Measurements from ENCODE around the gene EFNA3. TPM values are rescaled to one million over a fixed set of nuclear protein-coding genes. Genes with fewer than 3 reads are reported as not detected.
A peak's percentile ranks its signal among the peaks of the same experiment; 100 is the strongest.

Gene EFNA3
- total and polyA plus RNA-seq, 4 donors: 0.41 to 3.2 (median 1.8) TPM; not detected in 1

DNA sequence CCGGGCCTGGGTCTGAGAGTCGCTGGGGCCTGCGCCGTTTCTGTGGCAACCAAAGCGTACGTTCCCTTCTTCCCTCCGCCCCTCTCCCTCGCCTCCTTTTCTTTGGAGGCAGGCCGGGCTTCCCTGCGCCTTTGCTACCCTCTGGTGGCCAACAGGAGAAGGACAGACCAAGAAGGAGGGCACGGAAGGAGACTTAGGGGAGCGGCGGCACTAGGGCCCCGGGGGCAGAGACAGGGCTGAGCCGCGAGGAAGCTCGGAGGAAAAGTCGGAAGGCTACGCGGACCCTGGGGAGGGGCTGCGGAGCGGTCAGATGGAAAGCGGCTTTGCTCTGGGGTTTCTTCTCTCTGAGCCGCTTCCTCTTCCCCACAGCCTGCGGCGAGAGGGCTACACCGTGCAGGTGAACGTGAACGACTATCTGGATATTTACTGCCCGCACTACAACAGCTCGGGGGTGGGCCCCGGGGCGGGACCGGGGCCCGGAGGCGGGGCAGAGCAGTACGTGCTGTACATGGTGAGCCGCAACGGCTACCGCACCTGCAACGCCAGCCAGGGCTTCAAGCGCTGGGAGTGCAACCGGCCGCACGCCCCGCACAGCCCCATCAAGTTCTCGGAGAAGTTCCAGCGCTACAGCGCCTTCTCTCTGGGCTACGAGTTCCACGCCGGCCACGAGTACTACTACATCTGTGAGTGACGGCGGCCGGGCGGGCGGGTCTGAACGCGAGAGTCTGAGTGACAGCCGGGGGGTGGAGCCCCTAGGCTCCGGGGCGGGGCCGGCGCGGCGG lies 6.3 kb downstream of the EFNA3 start:
- peak overlapping the region; percentile 27 to 59 for H3K4me3 ChIP-seq (ENCODE audit: low read length in 2 of 2)
- ATAC-seq (ENCODE audit: low FRiP score) (peak; percentile 94), DNase-seq (peak; percentile 96 to 97)
- no peaks in the 10 kb centered on the region for H3K27me3 ChIP-seq (ENCODE audit: control insufficient read depth in 1 of 2, insufficient read depth in 2 of 2, low read length in 1 of 2)
- no peaks in the 10 kb centered on the region for H3K4me1 ChIP-seq (ENCODE audit: control insufficient read depth in 1 of 2, insufficient read depth in 2 of 2, low read length in 2 of 2)
- H3K27ac ChIP-seq (ENCODE audit: low read depth in 1 of 2, low read length in 2 of 2): peak overlapping the region in 1 of 2 donors; percentile 55
- 1% methylated on average over 64 to 67 of the region's 67 CpGs for WGBS, 2 donors
- H3K9me3 ChIP-seq (ENCODE audit: control insufficient read depth, low read length): no peaks in the 10 kb centered on the region
- intact Hi-C loops (cut with DNase I): loop anchor here (1.0 to 5.0 kb wide), 4 partner anchors 22 to 603 kb away; partner anchors contain the start of gene EFNA4 (in 1 of the 2)
- H3K36me3 ChIP-seq (ENCODE audit: control insufficient read depth in 1 of 2, insufficient read depth in 2 of 2, low read length in 1 of 2): no peaks in the 10 kb centered on the region

DNA sequence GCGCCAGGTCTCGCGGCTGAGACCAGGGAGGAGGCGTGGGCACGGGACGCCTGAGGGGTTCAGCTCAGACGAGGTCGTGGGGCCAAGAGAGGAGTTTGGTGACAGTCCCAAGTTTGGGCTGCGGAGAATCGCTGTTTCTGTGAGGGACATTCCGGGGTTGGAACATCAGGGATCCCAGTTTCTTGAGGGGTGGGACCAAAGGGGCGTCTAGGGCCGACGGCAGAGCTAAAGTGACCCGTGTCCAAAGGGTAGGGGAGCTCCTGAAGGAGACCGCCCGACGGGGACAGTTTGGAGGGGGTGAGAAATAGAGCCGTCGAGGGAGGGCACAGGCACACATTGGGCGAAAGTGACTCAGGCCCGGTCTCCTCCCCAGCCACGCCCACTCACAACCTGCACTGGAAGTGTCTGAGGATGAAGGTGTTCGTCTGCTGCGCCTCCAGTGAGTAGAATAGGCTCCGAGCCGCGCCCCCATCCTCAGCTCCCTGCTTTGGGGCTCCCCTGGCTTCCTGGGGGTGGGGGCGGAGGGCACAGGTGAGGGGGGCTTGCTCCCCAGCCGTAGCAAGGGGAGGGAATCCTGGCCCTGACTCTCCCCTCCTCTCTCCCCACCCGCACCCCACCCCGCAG lies 7.0 kb downstream of the EFNA3 start:
- Histone ChIP-seq H3K27me3 (ENCODE audit: control insufficient read depth in 1 of 2, insufficient read depth in 2 of 2, low read length in 1 of 2) (no peaks in the 10 kb centered on the region), H3K36me3 (ENCODE audit: control insufficient read depth in 1 of 2, insufficient read depth in 2 of 2, low read length in 1 of 2) (no peaks in the 10 kb centered on the region), H3K27ac (ENCODE audit: low read depth in 1 of 2, low read length in 2 of 2) (peak overlapping the region in 1 of 2 donors; percentile 38), H3K4me3 (ENCODE audit: low read length in 2 of 2) (peak overlapping the region in 1 of 2 donors; percentile 59), H3K9me3 (ENCODE audit: control insufficient read depth, low read length) (no peaks in the 10 kb centered on the region), H3K4me1 (ENCODE audit: control insufficient read depth in 1 of 2, insufficient read depth in 2 of 2, low read length in 2 of 2) (no peaks in the 10 kb centered on the region)
- intact Hi-C loops (cut with DNase I): loop anchor here in 1 of 2 donors (2.0 kb wide), 1 partner anchor 41 kb away; no protein-coding TSS in a partner anchor
- 3 to 4% methylated on average over 32 of the region's 32 CpGs for WGBS, 2 donors
- ATAC-seq (ENCODE audit: low FRiP score): peak; percentile 33
- DNase-seq: peak; percentile 81 to 88

DNA sequence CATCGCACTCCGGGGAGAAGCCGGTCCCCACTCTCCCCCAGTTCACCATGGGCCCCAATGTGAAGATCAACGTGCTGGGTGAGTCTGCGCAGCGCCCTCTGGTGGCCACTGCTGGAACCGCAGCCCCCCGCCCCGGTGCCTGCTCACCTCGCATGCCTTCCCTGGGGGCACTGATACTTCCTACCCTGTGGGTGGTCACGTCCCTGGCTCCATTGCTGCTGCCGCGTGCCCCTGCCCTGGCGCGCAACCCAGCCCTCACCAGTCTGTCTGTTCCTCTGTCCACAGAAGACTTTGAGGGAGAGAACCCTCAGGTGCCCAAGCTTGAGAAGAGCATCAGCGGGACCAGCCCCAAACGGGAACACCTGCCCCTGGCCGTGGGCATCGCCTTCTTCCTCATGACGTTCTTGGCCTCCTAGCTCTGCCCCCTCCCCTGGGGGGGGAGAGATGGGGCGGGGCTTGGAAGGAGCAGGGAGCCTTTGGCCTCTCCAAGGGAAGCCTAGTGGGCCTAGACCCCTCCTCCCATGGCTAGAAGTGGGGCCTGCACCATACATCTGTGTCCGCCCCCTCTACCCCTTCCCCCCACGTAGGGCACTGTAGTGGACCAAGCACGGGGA lies 7.6 kb downstream of the EFNA3 start:
- H3K4me1 ChIP-seq (ENCODE audit: control insufficient read depth in 1 of 2, insufficient read depth in 2 of 2, low read length in 2 of 2): no peaks in the 10 kb centered on the region

DNA sequence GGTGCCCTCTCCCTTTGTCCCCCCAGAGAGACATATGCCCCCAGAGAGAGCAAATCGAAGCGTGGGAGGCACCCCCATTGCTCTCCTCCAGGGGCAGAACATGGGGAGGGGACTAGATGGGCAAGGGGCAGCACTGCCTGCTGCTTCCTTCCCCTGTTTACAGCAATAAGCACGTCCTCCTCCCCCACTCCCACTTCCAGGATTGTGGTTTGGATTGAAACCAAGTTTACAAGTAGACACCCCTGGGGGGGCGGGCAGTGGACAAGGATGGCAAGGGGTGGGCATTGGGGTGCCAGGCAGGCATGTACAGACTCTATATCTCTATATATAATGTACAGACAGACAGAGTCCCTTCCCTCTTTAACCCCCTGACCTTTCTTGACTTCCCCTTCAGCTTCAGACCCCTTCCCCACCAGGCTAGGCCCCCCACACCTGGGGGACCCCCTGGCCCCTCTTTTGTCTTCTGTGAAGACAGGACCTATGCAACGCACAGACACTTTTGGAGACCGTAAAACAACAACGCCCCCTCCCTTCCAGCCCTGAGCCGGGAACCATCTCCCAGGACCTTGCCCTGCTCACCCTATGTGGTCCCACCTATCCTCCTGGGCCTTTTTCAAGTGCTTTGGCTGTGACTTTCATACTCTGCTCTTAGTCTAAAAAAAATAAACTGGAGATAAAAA lies 8.4 kb downstream of the EFNA3 start:
- ATAC-seq (ENCODE audit: low FRiP score): no peak
- intact Hi-C loops (cut with DNase I): no loop called here
- 78 to 79% methylated on average over 8 of the region's 8 CpGs for WGBS, 2 donors

More for the DNA sequence above, 7.6 kb downstream of the EFNA3 start:
- DNase-seq (peak; percentile 75 to 91), ATAC-seq (ENCODE audit: low FRiP score) (peak; percentile 67)
- H3K9me3 ChIP-seq (ENCODE audit: control insufficient read depth, low read length): no peaks in the 10 kb centered on the region
- no peak overlapping the region for H3K27ac ChIP-seq (ENCODE audit: low read depth in 1 of 2, low read length in 2 of 2)
- H3K27me3 ChIP-seq (ENCODE audit: control insufficient read depth in 1 of 2, insufficient read depth in 2 of 2, low read length in 1 of 2): no peaks in the 10 kb centered on the region
- 25 to 28% methylated on average over 24 of the region's 24 CpGs for WGBS, 2 donors
- H3K4me3 ChIP-seq (ENCODE audit: low read length in 2 of 2): no peak overlapping the region
- H3K36me3 ChIP-seq (ENCODE audit: control insufficient read depth in 1 of 2, insufficient read depth in 2 of 2, low read length in 1 of 2): no peaks in the 10 kb centered on the region
- intact Hi-C loops (cut with DNase I): no loop called here

DNA sequence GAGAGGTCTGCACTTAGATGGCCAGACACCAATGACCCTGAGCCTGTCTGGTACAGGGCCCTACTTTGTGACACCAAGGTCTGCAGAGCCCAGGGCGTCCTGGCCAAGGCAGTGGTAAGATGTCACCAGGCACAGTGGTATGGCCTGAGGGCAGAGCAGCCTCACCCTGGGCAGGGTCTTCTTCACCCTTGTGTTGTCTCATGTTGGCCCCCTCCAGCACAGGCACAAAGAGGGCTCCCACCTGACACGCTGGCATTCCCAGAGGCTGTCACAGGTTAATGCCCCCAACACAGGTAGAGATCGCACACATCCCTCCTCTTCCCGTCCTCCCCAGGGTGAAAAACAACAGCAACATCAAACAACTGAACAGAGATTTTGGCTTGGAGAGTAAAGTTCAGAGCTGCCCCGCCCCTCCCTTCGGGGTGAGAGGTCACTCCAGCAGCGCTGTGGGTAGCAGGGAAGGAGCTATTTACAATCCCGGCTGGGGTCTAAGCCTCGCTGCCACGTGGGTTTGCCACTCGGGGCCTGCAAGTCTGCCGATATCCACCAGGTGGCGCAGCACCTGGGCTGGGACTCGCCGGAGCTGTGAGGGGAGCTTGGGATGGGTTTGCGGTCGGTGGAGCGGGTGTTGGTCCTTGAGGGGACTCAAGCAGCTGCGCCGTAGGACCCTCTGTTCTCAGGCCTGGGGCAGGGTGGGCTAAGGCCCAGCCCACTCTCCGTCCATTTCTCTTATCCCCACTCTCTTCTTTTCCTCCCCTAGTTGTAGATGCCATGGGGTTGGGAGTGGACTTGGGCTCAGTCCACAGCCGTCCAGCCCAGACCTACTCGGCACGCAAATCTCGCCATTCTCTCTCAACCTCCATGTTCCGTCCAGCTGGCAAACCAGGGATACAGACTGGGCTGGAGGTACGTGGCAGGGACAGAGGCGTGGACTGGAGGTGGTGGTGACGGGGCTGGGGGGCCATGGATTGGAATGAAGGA lies 12.7 kb downstream of the EFNA3 start:
- Histone ChIP-seq H3K4me1 (ENCODE audit: control insufficient read depth in 1 of 2, insufficient read depth in 2 of 2, low read length in 2 of 2) (no peaks in the 10 kb centered on the region), H3K27me3 (ENCODE audit: control insufficient read depth in 1 of 2, insufficient read depth in 2 of 2, low read length in 1 of 2) (no peaks in the 10 kb centered on the region), H3K4me3 (ENCODE audit: low read length in 2 of 2) (no peak overlapping the region), H3K36me3 (ENCODE audit: control insufficient read depth in 1 of 2, insufficient read depth in 2 of 2, low read length in 1 of 2) (no peaks in the 10 kb centered on the region), H3K9me3 (ENCODE audit: control insufficient read depth, low read length) (no peaks in the 10 kb centered on the region), H3K27ac (ENCODE audit: low read depth in 1 of 2, low read length in 2 of 2) (no peak overlapping the region)
- intact Hi-C loops (cut with DNase I): loop anchor here (1.0 to 5.0 kb wide), 3 partner anchors 36 to 77 kb away; partner anchors contain the start of gene EFNA1 (in 2 of the 2)
- ATAC-seq (ENCODE audit: low FRiP score): peak; percentile 82
- 21 to 26% methylated on average over 29 of the region's 29 CpGs for WGBS, 2 donors
- peak; percentile 84 to 94 for DNase-seq

More for the DNA sequence above, 8.4 kb downstream of the EFNA3 start:
- Histone ChIP-seq H3K27me3 (ENCODE audit: control insufficient read depth in 1 of 2, insufficient read depth in 2 of 2, low read length in 1 of 2) (no peaks in the 10 kb centered on the region), H3K4me3 (ENCODE audit: low read length in 2 of 2) (no peak overlapping the region), H3K9me3 (ENCODE audit: control insufficient read depth, low read length) (no peaks in the 10 kb centered on the region), H3K4me1 (ENCODE audit: control insufficient read depth in 1 of 2, insufficient read depth in 2 of 2, low read length in 2 of 2) (no peaks in the 10 kb centered on the region), H3K36me3 (ENCODE audit: control insufficient read depth in 1 of 2, insufficient read depth in 2 of 2, low read length in 1 of 2) (no peaks in the 10 kb centered on the region), H3K27ac (ENCODE audit: low read depth in 1 of 2, low read length in 2 of 2) (no peak overlapping the region)
- DNase-seq: peak in 1 of 2 donors; percentile 75

DNA sequence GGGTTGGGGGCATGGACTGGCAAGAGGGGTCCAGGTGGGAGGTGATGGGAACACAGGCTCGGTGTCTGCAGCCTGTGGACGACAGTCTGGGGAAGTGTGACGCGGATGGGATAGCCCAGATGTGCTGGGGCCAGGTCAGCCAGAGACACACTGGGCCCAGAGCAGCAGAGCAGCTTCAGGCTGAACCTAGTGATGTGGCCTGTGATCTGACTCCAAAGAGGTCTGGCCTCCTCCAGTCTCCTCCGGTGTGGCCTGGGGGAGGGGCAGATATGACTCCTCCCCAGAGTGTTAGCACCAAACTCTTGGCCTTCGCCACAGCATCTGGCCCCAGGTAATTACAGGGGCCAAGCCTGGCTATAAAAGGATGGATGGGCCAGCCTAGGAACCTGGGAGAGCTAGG lies 13.5 kb downstream of the EFNA3 start:
- Histone ChIP-seq H3K27ac (ENCODE audit: low read depth in 1 of 2, low read length in 2 of 2) (no peak overlapping the region), H3K36me3 (ENCODE audit: control insufficient read depth in 1 of 2, insufficient read depth in 2 of 2, low read length in 1 of 2) (no peaks in the 10 kb centered on the region), H3K4me1 (ENCODE audit: control insufficient read depth in 1 of 2, insufficient read depth in 2 of 2, low read length in 2 of 2) (no peaks in the 10 kb centered on the region), H3K27me3 (ENCODE audit: control insufficient read depth in 1 of 2, insufficient read depth in 2 of 2, low read length in 1 of 2) (no peaks in the 10 kb centered on the region), H3K4me3 (ENCODE audit: low read length in 2 of 2) (no peak overlapping the region), H3K9me3 (ENCODE audit: control insufficient read depth, low read length) (no peaks in the 10 kb centered on the region)
- ATAC-seq (ENCODE audit: low FRiP score) (no peak), DNase-seq (no peak)
- intact Hi-C loops (cut with DNase I): loop anchor here (2.0 to 5.0 kb wide), 2 partner anchors 35 to 75 kb away; partner anchors contain the start of gene EFNA1 (in 2 of the 2)
- WGBS, 2 donors: 82 to 87% methylated on average over 6 of the region's 6 CpGs

DNA sequence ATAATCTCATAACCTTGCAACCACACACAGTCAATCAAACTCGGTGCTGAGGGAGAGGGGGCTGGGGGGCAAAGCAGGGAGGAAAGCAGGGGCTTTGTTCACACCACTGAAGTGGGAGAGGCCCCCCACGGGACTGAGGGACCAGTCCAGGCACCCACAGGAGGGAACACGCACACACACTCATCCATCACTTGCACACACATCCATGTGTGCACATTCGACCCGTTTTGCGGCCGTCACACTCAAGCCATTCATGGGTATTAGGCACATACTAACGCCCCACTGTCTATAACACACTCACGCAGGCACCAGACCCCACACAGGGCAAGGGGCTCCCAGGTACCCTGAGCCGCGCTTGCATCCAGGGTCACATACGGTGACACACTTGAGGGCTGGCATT lies 14.0 kb downstream of the EFNA3 start:
- DNase-seq (no peak), ATAC-seq (ENCODE audit: low FRiP score) (no peak)
- intact Hi-C loops (cut with DNase I): loop anchor here (2.0 to 5.0 kb wide), 2 partner anchors 35 to 74 kb away; partner anchors contain the start of gene EFNA1 (in 2 of the 2)
- WGBS, 2 donors: 90 to 92% methylated on average over 12 of the region's 12 CpGs
- H3K27me3 ChIP-seq (ENCODE audit: control insufficient read depth in 1 of 2, insufficient read depth in 2 of 2, low read length in 1 of 2): no peaks in the 10 kb centered on the region
- no peaks in the 10 kb centered on the region for H3K4me1 ChIP-seq (ENCODE audit: control insufficient read depth in 1 of 2, insufficient read depth in 2 of 2, low read length in 2 of 2)
- no peak overlapping the region for H3K27ac ChIP-seq (ENCODE audit: low read depth in 1 of 2, low read length in 2 of 2)
- no peaks in the 10 kb centered on the region for H3K36me3 ChIP-seq (ENCODE audit: control insufficient read depth in 1 of 2, insufficient read depth in 2 of 2, low read length in 1 of 2)
- H3K4me3 ChIP-seq (ENCODE audit: low read length in 2 of 2): no peak overlapping the region
- no peaks in the 10 kb centered on the region for H3K9me3 ChIP-seq (ENCODE audit: control insufficient read depth, low read length)

All from aorta (tissue), 5 donors.